ENCODE measurements around the gene SPARCL1.
"Not testable (repeated sequence)": the region's sequence is repeated elsewhere in the genome, so short reads cannot be mapped to it uniquely, and the experiment has no call there.

SPARCL1 gene

GRCh38 chr4:87529187-87529586 is at the start of gene SPARCL1:
Gene SPARCL1 (minus strand): TSS chr4:87529376. CDS start chr4:87499574, 29,802 bp downstream.
- DNase-seq (ENCODE audit: low read depth in 1 of 2, low spot score in 1 of 2), result no peak

GRCh38 chr4:87575983-87576382 is 46.8 kb upstream of the SPARCL1 start:
- no peak for DNase-seq (ENCODE audit: low read depth in 1 of 2, low spot score in 1 of 2)

- no peak for DNase-seq (ENCODE audit: low read depth in 1 of 2, low spot score in 1 of 2)
These were observed 46.2 kb upstream of the SPARCL1 start for GRCh38 chr4:87575408-87575807.

- DNase-seq (ENCODE audit: low read depth in 1 of 2, low spot score in 1 of 2), result no peak
These were observed 45.8 kb upstream of the SPARCL1 start for GRCh38 chr4:87574996-87575395.

- not testable (repeated sequence) for DNase-seq (ENCODE audit: low read depth in 1 of 2, low spot score in 1 of 2)
These were observed 45.2 kb upstream of the SPARCL1 start for GRCh38 chr4:87574376-87574775.

- DNase-seq (ENCODE audit: low read depth in 1 of 2, low spot score in 1 of 2), result no peak
These were observed 41.2 kb upstream of the SPARCL1 start for GRCh38 chr4:87570290-87570805.

GRCh38 chr4:87567191-87567590 is 38.0 kb upstream of the SPARCL1 start:
- no peak for DNase-seq (ENCODE audit: low read depth in 1 of 2, low spot score in 1 of 2)

GRCh38 chr4:87566276-87566675 is 37.1 kb upstream of the SPARCL1 start:
- no peak for DNase-seq (ENCODE audit: low read depth in 1 of 2, low spot score in 1 of 2)

GRCh38 chr4:87565746-87566145 is 36.6 kb upstream of the SPARCL1 start:
- no peak for DNase-seq (ENCODE audit: low read depth in 1 of 2, low spot score in 1 of 2)

GRCh38 chr4:87560802-87561201 is 31.6 kb upstream of the SPARCL1 start:
- DNase-seq (ENCODE audit: low read depth in 1 of 2, low spot score in 1 of 2), result no peak

GRCh38 chr4:87559090-87559837 is 30.1 kb upstream of the SPARCL1 start:
- peak in 1 of 2 donors; percentile 1 for DNase-seq (ENCODE audit: low read depth in 1 of 2, low spot score in 1 of 2)

- DNase-seq (ENCODE audit: low read depth in 1 of 2, low spot score in 1 of 2), result no peak
These were observed 28.2 kb upstream of the SPARCL1 start for GRCh38 chr4:87557348-87557747.

- no peak for DNase-seq (ENCODE audit: low read depth in 1 of 2, low spot score in 1 of 2)
These were observed 26.8 kb upstream of the SPARCL1 start for GRCh38 chr4:87555773-87556619.

- DNase-seq (ENCODE audit: low read depth in 1 of 2, low spot score in 1 of 2), result no peak
These were observed 24.0 kb upstream of the SPARCL1 start for GRCh38 chr4:87553182-87553581.

GRCh38 chr4:87551361-87551760 is 22.2 kb upstream of the SPARCL1 start:
- DNase-seq (ENCODE audit: low read depth in 1 of 2, low spot score in 1 of 2), result no peak

GRCh38 chr4:87547016-87547708 is 18.0 kb upstream of the SPARCL1 start:
- no peak for DNase-seq (ENCODE audit: low read depth in 1 of 2, low spot score in 1 of 2)

- DNase-seq (ENCODE audit: low read depth in 1 of 2, low spot score in 1 of 2), result no peak
These were observed 15.9 kb upstream of the SPARCL1 start for GRCh38 chr4:87545052-87545451.

GRCh38 chr4:87543835-87544461 is 14.8 kb upstream of the SPARCL1 start:
- no peak for DNase-seq (ENCODE audit: low read depth in 1 of 2, low spot score in 1 of 2)

- no peak for DNase-seq (ENCODE audit: low read depth in 1 of 2, low spot score in 1 of 2)
These were observed 13.6 kb upstream of the SPARCL1 start for GRCh38 chr4:87542734-87543312.

- no peak for DNase-seq (ENCODE audit: low read depth in 1 of 2, low spot score in 1 of 2)
These were observed 13.0 kb upstream of the SPARCL1 start for GRCh38 chr4:87541956-87542709.

Data from activated T-helper 1 cell treated with anti-CD3 and anti-CD28 coated beads, Interleukin-2, amount 50 U/mL, for 16 hours (primary cell).